ENCODE measurements around the gene NCF2.

DNA sequence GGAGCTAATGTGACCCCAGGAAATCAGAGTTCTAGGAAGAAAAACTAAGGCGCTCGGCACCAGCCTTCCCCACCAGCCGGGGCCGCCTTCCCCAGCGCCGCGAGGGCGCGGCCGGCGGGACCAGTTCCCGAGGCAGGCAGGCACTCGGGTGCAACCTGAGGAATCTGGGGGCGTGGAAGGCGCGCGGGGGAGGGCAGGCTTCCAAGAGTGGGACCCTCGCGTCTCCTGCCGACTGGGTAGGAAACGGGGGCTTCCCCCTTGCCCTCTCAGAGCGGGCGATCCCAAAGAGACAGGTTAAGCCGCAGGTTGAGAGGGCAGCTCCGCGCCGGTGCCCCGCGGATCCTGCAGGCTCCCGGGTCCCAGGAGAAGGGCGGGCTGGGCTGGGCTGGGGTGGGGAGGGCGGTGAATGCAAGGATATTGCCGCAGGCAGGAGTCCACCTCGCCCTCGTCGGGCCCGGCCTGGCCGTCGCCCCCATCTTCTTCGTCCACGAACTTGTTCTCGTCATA, 44.9 kb upstream of the NCF2 start:
- TF ChIP-seq, protein P1, sequence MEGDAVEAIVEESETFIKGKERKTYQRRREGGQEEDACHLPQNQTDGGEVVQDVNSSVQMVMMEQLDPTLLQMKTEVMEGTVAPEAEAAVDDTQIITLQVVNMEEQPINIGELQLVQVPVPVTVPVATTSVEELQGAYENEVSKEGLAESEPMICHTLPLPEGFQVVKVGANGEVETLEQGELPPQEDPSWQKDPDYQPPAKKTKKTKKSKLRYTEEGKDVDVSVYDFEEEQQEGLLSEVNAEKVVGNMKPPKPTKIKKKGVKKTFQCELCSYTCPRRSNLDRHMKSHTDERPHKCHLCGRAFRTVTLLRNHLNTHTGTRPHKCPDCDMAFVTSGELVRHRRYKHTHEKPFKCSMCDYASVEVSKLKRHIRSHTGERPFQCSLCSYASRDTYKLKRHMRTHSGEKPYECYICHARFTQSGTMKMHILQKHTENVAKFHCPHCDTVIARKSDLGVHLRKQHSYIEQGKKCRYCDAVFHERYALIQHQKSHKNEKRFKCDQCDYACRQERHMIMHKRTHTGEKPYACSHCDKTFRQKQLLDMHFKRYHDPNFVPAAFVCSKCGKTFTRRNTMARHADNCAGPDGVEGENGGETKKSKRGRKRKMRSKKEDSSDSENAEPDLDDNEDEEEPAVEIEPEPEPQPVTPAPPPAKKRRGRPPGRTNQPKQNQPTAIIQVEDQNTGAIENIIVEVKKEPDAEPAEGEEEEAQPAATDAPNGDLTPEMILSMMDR (IDR thresholded peaks at IDR 0.05), result no peak
- TF ChIP-seq POLR2A (IDR thresholded peaks at IDR 0.05), result no peak
